Smooth muscle cell (in vitro differentiated cells): ENCODE measurements around the gene RBKS. TPM values are rescaled to one million over a fixed set of nuclear protein-coding genes. Genes with fewer than 3 reads are reported as not detected.

Experiments
- DNase-seq: peaks from one replicate; lab custom pipeline; 2025; ENCODE audit not compliant: unreplicated experiment; lab: John Stamatoyannopoulos, UW
- H2AFZ ChIP-seq: fragments of 200-600 bp; sonication (generic); 2 replicates; pipeline ENCODE4 v1.6.0; 2016; ENCODE audit warnings: antibody characterized with exemption, low read depth, mild to moderate bottlenecking
- H3F3A ChIP-seq: fragments of 200-600 bp; sonication (generic); 2 replicates; pipeline ENCODE4 v1.6.0; 2017; ENCODE audit warnings: antibody characterized with exemption, low read depth
- H3K27ac ChIP-seq: fragments of 200-600 bp; sonication (generic); 2 replicates; pipeline ENCODE4 v1.5.1; 2016; ENCODE audit warnings: low read depth, mild to moderate bottlenecking
- H3K27me3 ChIP-seq: fragments of 200-600 bp; sonication (generic); 2 replicates; pipeline ENCODE4 v1.6.1; 2016; ENCODE audit warnings: low read depth, mild to moderate bottlenecking
- H3K36me3 ChIP-seq: fragments of 200-600 bp; sonication (generic); 2 replicates; pipeline ENCODE4 v1.5.1; 2016; ENCODE audit warnings: low read depth
- H3K4me1 ChIP-seq: fragments of 200-600 bp; sonication (generic); 2 replicates; pipeline ENCODE4 v1.5.1; 2016; ENCODE audit warnings: low read depth
- H3K4me2 ChIP-seq: fragments of 200-600 bp; sonication (generic); 2 replicates; pipeline ENCODE4 v1.6.0; 2016; ENCODE audit warnings: mild to moderate bottlenecking
- H3K4me3 ChIP-seq: fragments of 200-600 bp; sonication (generic); 2 replicates; pipeline ENCODE4 v1.5.1; 2016; ENCODE audit warnings: mild to moderate bottlenecking
- H3K79me2 ChIP-seq: fragments of 200-600 bp; sonication (generic); 2 replicates; pipeline ENCODE4 v1.6.0; 2016; ENCODE audit warnings: low read depth, mild to moderate bottlenecking
- H3K9ac ChIP-seq: fragments of 200-600 bp; sonication (generic); 2 replicates; pipeline ENCODE4 v1.6.0; 2016; ENCODE audit warnings: low read depth
- H3K9me3 ChIP-seq: fragments of 200-600 bp; sonication (generic); replicated peaks from 2 replicates; pipeline ENCODE4 v1.5.1; 2016; ENCODE audit warnings: low read depth
- H4K20me1 ChIP-seq: fragments of 200-600 bp; sonication (generic); 2 replicates; pipeline ENCODE4 v1.6.0; 2016; ENCODE audit warnings: low read depth
- WGBS: methylation state at CpG from one replicate; pipeline ENCODE4 v1.1.7; 2016; ENCODE audit warnings: low lambda C conversion rate; 5-methylcytosine and 5-hydroxymethylcytosine counted together
- polyA plus RNA-seq: library from polyadenylated mRNA; unstranded; fragments of >200 nt; fragmentation: Nextera tagmentation; extraction: Ambion mirVana; gene quantifications from 2 replicates; pipeline ENCODE4 v1.2.1, GENCODE V29; 2016
- total RNA-seq: library from RNA; depleted of rRNA; stranded (reverse); fragments of >200 nt; gene quantifications from 2 replicates; pipeline ENCODE4 v1.2.3, GENCODE V29; 2014
- TF ChIP-seq, protein P1 (sequence below): fragments of 200-600 bp; sonication (generic); IDR thresholded peaks from 2 replicates; pipeline ENCODE4 v1.5.1; 2017; ENCODE audit warnings: borderline replicate concordance, mild to moderate bottlenecking, antibody characterized with exemption; ENCODE audit not compliant: insufficient read depth, poor library complexity, severe bottlenecking

RBKS gene
- total and polyA plus RNA-seq, 2 experiments from 2014 or later: 1.0 to 3.3 TPM

DNA sequence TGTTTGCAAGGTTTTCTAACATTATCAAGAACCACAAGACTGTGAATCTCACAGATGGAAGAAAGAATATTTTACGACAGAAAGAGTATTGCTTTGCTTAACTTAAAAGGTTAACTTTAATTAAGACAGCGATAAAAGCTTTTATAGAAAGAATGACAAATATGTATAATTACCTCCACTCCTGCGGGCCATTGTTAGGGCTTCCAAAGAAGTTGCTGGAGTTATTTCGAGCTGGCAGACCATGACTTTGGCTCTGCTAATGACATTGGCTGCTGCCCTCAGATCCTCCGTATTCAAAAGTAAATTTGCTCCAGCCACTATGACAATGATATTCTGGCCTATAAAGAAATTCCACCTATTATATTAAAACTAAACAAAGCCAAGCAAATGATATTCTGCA lies 47.3 kb downstream of the RBKS start:
- Histone ChIP-seq H3K9me3 (no peaks in the 10 kb centered on the region), H3K36me3 (no peaks in the 10 kb centered on the region), H3K9ac (no peak overlapping the region), H3K27me3 (no peaks in the 10 kb centered on the region), H3K4me3 (no peak overlapping the region), H4K20me1 (no peaks in the 10 kb centered on the region), H3K79me2 (no peaks in the 10 kb centered on the region), H3K27ac (no peak overlapping the region), H3K4me1 (no peaks in the 10 kb centered on the region), H3F3A (no peaks in the 10 kb centered on the region), H2AFZ (no peak overlapping the region), H3K4me2 (no peak overlapping the region)
- 72% methylated on average over 5 of the region's 5 CpGs for WGBS
- DNase-seq: no peak
- TF ChIP-seq, protein P1, sequence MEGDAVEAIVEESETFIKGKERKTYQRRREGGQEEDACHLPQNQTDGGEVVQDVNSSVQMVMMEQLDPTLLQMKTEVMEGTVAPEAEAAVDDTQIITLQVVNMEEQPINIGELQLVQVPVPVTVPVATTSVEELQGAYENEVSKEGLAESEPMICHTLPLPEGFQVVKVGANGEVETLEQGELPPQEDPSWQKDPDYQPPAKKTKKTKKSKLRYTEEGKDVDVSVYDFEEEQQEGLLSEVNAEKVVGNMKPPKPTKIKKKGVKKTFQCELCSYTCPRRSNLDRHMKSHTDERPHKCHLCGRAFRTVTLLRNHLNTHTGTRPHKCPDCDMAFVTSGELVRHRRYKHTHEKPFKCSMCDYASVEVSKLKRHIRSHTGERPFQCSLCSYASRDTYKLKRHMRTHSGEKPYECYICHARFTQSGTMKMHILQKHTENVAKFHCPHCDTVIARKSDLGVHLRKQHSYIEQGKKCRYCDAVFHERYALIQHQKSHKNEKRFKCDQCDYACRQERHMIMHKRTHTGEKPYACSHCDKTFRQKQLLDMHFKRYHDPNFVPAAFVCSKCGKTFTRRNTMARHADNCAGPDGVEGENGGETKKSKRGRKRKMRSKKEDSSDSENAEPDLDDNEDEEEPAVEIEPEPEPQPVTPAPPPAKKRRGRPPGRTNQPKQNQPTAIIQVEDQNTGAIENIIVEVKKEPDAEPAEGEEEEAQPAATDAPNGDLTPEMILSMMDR: no peak

DNA sequence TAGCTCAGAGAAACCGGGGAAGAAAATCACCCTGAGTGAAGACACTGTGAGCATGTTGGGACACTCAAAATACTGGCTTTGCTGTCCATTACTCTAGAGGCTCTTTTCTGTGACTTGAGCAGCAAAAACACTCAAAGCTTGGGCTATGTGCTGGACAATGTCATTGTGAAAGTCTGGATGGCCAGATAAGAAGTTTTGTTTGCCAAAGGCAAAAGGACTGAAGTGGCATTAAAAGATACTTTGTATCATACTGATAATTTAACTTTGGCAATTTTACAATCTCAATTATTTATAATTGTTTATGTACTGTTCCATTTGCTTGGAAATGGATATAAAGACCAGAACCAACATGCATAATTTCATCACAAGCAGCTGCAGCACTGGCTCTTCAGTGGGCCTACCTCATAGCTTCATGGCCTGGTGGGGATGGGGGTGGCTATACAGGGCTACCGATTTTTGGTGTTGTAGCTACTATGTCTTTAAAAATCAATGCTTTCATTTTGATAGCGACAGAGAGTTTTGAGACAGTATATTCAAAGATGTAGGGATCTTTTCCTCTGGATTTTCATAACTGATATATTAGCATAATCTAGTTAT lies 51.1 kb downstream of the RBKS start:
- H2AFZ ChIP-seq: no peak overlapping the region
- no peak for DNase-seq
- H3K9ac ChIP-seq: no peak overlapping the region
- no peaks in the 10 kb centered on the region for H3K4me1 ChIP-seq
- H3K4me2 ChIP-seq: no peak overlapping the region
- H3K4me3 ChIP-seq: no peak overlapping the region
- no peaks in the 10 kb centered on the region for H4K20me1 ChIP-seq
- H3F3A ChIP-seq: no peaks in the 10 kb centered on the region
- no peak overlapping the region for H3K27ac ChIP-seq
- no peaks in the 10 kb centered on the region for H3K27me3 ChIP-seq
- no peaks in the 10 kb centered on the region for H3K9me3 ChIP-seq
- H3K79me2 ChIP-seq: no peaks in the 10 kb centered on the region
- TF ChIP-seq, protein P1: no peak
- WGBS: 46% methylated on average over 3 of the region's 3 CpGs
- H3K36me3 ChIP-seq: no peaks in the 10 kb centered on the region

DNA sequence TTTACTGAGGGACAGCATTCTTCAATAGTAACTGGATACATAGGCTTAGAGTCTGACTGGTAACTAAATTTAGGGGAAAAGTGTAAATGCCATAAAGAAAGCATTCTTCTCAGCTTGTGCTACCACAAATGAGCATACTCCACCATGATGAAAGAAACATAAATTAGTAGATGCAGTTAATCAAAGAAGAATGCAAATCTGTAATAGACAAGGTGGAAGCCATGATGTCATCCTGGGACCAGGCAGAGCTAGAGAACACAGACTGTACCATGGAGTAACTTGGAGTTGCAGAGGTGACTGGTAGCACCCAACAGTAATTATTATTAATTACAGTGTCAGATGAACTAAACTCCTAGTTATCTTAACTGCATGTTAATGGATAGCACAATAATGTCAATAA lies 51.7 kb downstream of the RBKS start:
- no peaks in the 10 kb centered on the region for H3K9me3 ChIP-seq
- H2AFZ ChIP-seq: no peak overlapping the region
- DNase-seq: no peak

DNA sequence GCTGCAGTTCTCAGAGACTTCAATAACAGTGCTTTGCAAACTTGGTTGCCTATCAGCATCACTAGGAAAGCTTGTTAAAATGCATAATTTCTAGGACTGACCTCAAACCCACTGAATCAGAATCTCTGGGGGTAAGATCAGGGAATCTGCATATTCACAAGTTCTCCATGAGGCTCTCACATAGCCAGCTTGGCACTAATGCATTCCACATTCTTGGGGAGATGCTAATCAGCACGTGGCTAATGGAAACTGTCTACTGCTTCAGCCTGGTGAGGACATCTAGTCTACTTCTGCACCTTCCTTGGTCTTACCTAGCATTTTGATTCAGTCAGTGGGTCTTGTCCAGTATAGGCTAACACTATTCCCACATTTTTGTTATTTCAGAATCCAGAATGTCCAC lies 56.3 kb downstream of the RBKS start:
- Histone ChIP-seq H2AFZ (no peak overlapping the region), H3K4me2 (no peak overlapping the region)

More for the DNA sequence above, 51.7 kb downstream of the RBKS start:
- Histone ChIP-seq H3K27me3 (no peaks in the 10 kb centered on the region), H4K20me1 (no peaks in the 10 kb centered on the region), H3K79me2 (no peaks in the 10 kb centered on the region), H3K36me3 (no peaks in the 10 kb centered on the region), H3F3A (no peaks in the 10 kb centered on the region), H3K4me1 (no peaks in the 10 kb centered on the region), H3K4me3 (no peak overlapping the region), H3K27ac (no peak overlapping the region), H3K4me2 (no peak overlapping the region), H3K9ac (no peak overlapping the region)
- TF ChIP-seq, protein P1: no peak

More for the DNA sequence above, 56.3 kb downstream of the RBKS start:
- Histone ChIP-seq H3F3A (no peaks in the 10 kb centered on the region), H3K4me3 (no peak overlapping the region), H3K36me3 (no peaks in the 10 kb centered on the region), H4K20me1 (no peaks in the 10 kb centered on the region), H3K9me3 (no peaks in the 10 kb centered on the region), H3K27me3 (no peaks in the 10 kb centered on the region), H3K27ac (no peak overlapping the region), H3K79me2 (no peaks in the 10 kb centered on the region), H3K9ac (no peak overlapping the region), H3K4me1 (no peaks in the 10 kb centered on the region)
- WGBS: 18% methylated on average over 1 of the region's 1 CpG
- no peak for DNase-seq
- TF ChIP-seq, protein P1: no peak
